Measurements from ENCODE around the gene TMEM232.

DNA sequence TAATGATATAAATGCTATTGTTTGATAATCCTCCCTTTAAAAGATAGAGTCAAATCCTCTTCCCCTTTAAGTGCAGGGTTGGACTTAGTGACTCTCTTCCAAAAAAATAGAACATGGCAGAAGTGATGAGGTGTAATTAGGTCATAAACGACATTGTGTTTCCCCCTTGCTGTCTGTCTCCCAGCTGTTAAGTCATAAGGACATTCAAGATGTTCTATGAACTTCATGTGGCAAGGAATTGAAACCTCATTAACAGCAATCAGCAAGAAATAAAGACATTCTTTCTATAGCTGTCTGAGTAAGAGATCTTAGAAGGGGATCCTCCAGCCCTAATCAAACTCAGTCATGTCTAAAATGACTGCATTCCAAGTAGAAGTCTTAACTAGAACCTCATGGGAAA lies 9.1 kb upstream of the TMEM232 start:
- TF ChIP-seq, protein P1, sequence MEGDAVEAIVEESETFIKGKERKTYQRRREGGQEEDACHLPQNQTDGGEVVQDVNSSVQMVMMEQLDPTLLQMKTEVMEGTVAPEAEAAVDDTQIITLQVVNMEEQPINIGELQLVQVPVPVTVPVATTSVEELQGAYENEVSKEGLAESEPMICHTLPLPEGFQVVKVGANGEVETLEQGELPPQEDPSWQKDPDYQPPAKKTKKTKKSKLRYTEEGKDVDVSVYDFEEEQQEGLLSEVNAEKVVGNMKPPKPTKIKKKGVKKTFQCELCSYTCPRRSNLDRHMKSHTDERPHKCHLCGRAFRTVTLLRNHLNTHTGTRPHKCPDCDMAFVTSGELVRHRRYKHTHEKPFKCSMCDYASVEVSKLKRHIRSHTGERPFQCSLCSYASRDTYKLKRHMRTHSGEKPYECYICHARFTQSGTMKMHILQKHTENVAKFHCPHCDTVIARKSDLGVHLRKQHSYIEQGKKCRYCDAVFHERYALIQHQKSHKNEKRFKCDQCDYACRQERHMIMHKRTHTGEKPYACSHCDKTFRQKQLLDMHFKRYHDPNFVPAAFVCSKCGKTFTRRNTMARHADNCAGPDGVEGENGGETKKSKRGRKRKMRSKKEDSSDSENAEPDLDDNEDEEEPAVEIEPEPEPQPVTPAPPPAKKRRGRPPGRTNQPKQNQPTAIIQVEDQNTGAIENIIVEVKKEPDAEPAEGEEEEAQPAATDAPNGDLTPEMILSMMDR (IDR thresholded peaks at IDR 0.05; ENCODE audit: low read length), result no peak
- TF ChIP-seq EZH2 (IDR thresholded peaks at IDR 0.05; ENCODE audit: borderline replicate concordance, low read length), result no peak

All from OCI-LY1 (cell line).